ENCODE measurements around the gene TMEM184B.

Gene TMEM184B

GRCh38 chr22:38170469-38170868 is 102.3 kb downstream of the TMEM184B start:
- no peak overlapping the region for H3K4me3 ChIP-seq (replicated peaks; ENCODE audit: low read depth, low read length)
- no peak for DNase-seq (ENCODE audit: extremely low read depth, low read depth)
- TF ChIP-seq CTCF (IDR thresholded peaks at IDR 0.05; ENCODE audit: low read depth, low read length, missing control alignments) = no peak
